K562 (cell line): ENCODE results near the gene TUBGCP6. TPM values are rescaled to one million over a fixed set of nuclear protein-coding genes. Genes with fewer than 3 reads are reported as not detected.

ENCODE experiments used
- CREM ChIP-seq: IDR thresholded peaks from 2 replicates; pipeline ENCODE4 v1.6.1; 2014; ENCODE audit warnings: antibody characterized with exemption, low read depth
- ETS2 ChIP-seq: IDR thresholded peaks from 2 replicates; pipeline ENCODE4 v1.6.1; 2016; ENCODE audit warnings: borderline replicate concordance, missing genetic modification characterization, mild to moderate bottlenecking, moderate library complexity, missing compliant biosample characterization; ENCODE audit not compliant: poor library complexity, severe bottlenecking
- ETV1 ChIP-seq: fragments of 450-650 bp; conservative IDR thresholded peaks from 2 replicates; pipeline ENCODE4 v1.6.1; 2016; ENCODE audit warnings: missing genetic modification characterization, control low read depth, low read depth, missing compliant biosample characterization
- NUFIP1 ChIP-seq: fragments of 450-650 bp; IDR thresholded peaks from 2 replicates; pipeline ENCODE4 v1.6.1; 2018; ENCODE audit not compliant: partially characterized antibody
- SMC3 ChIP-seq: conservative IDR thresholded peaks from 2 replicates; pipeline ENCODE4 v1.6.1; 2011; ENCODE audit warnings: low read depth, low read length, improper control_type of control experiment; ENCODE audit not compliant: insufficient read depth
- STAG1 ChIP-seq: sonication (generic); formaldehyde crosslinking; IDR thresholded peaks from 2 replicates; pipeline ENCODE4 v1.5.0; 2020; ENCODE audit warnings: missing genetic modification reagents, borderline replicate concordance
- ZNF584 ChIP-seq: fragments of 200-800 bp; sonication (Bioruptor generic); IDR thresholded peaks from 2 replicates; pipeline ENCODE4 v1.6.1; 2016; ENCODE audit warnings: low read depth, mild to moderate bottlenecking, missing genetic modification characterization, missing compliant biosample characterization
- ZNF740 ChIP-seq, 3 experiments: fragments of 200-800 bp in 1 of 3; sonication (Bioruptor generic) in 1 of 3; sonication (generic) in 1 of 3; formaldehyde crosslinking in 1 of 3; IDR thresholded peaks; 2 replicates each; pipeline versions ENCODE4 v1.6.1 to v1.8.0; 2016 to 2022; ENCODE audit warnings: mild to moderate bottlenecking in 2 of 3, missing compliant biosample characterization in 2 of 3, missing genetic modification characterization in 2 of 3, missing genetic modification reagents in 1 of 3
- ZNF780A ChIP-seq: fragments of 250-450 bp; sonication (Bioruptor Pico); IDR thresholded peaks from 2 replicates; pipeline ENCODE4 v1.5.0; 2021; ENCODE audit warnings: mild to moderate bottlenecking
- polyA plus RNA-seq, 8 experiments: library from polyadenylated mRNA; depleted of rRNA in 4 of 8; stranded (reverse) in 5 of 8; unstranded in 3 of 8; fragments of >200 nt; fragmentation: Nextera tagmentation in 2 of 8; fragmentation: Illumina TruSeq in 1 of 8; extraction: Ambion mirVana in 2 of 8; extraction: Trizol in 1 of 8; gene quantifications; 2 replicates each; pipeline versions ENCODE4 v1.2.1 to v1.2.3, GENCODE V29; 2011 to 2014; ENCODE audit warnings: inconsistent platforms in 1 of 8, missing spikeins in 1 of 8
- total RNA-seq, 7 experiments: library from RNA; depleted of rRNA in 6 of 7; stranded (reverse); fragments of >200 nt in 6 of 7; fragmentation: Illumina TruSeq in 2 of 7; extraction: Trizol in 2 of 7; gene quantifications; 2 replicates each; pipeline versions ENCODE4 v1.2.1 to v1.2.3, GENCODE V29; 2011 to 2021; ENCODE audit warnings: low replicate concordance in 1 of 7
- TF ChIP-seq, protein P1 (sequence below): fragments of 450-650 bp; IDR thresholded peaks from 2 replicates; pipeline ENCODE4 v1.6.1; 2016

TUBGCP6 gene
- total and polyA plus RNA-seq, 9 of the 15 experiments (the other 6 are each of a cell fraction or from before 2014, with no cell fraction given) = 0.76 to 33.0 (median 10.1) TPM

GRCh38 chr22:50209893-50210292 lies 34.9 kb downstream of the TUBGCP6 start (continued):
- TF ChIP-seq, protein P1, sequence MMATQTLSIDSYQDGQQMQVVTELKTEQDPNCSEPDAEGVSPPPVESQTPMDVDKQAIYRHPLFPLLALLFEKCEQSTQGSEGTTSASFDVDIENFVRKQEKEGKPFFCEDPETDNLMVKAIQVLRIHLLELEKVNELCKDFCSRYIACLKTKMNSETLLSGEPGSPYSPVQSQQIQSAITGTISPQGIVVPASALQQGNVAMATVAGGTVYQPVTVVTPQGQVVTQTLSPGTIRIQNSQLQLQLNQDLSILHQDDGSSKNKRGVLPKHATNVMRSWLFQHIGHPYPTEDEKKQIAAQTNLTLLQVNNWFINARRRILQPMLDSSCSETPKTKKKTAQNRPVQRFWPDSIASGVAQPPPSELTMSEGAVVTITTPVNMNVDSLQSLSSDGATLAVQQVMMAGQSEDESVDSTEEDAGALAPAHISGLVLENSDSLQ = 0 out of 2 replicates have a peak, but pooled peaks have one; percentile 31
- TF ChIP-seq ETV1 (tag) (no peak), ZNF740 (CRISPR knock-in tag; IDR thresholded peaks at IDR 0.05) (no peak), ZNF740 (tag; IDR thresholded peaks at IDR 0.05) (no peak), ETS2 (tag) (no peak), NUFIP1 (no peak), SMC3 (peak; percentile 48; the same call in 1 of the 2 replicates), ZNF584 (CRISPR knock-in tag) (no peak), STAG1 (CRISPR knock-in tag) (peak; percentile 34; the same call in 1 of the 2 replicates), ZNF780A (CRISPR knock-in tag) (no peak), CREM (0 out of 2 replicates have a peak, but pooled peaks have one; percentile 26)
